Umbilical cord (tissue), 2 donors: ENCODE measurements around the gene TLX1. TPM values are rescaled to one million over a fixed set of nuclear protein-coding genes. Genes with fewer than 3 reads are reported as not detected.
"Not testable (repeated sequence)": the region's sequence is repeated elsewhere in the genome, so short reads cannot be mapped to it uniquely, and the experiment has no call there.

Experiments used
- DNase-seq: peaks from one replicate; pipeline ENCODE4 v3.0.0-alpha.2; 2015; ENCODE audit warnings: low spot score
- total RNA-seq: library from RNA; depleted of rRNA; stranded (reverse); fragments of >200 nt; gene quantifications from one replicate; pipeline ENCODE4 v1.2.3, GENCODE V29; 2014; ENCODE audit warnings: low replicate concordance; ENCODE audit not compliant: insufficient read depth

TLX1 gene
- total RNA-seq, 1 donor from 2014 or later: 3.4 TPM

GRCh38 chr10:101146392-101147251 lies 15.5 kb downstream of the TLX1 start:
- DNase-seq: no peak

GRCh38 chr10:101151395-101151794 lies 20.3 kb downstream of the TLX1 start:
- no peak for DNase-seq

- DNase-seq: no peak
These were observed 21.2 kb downstream of the TLX1 start for GRCh38 chr10:101152316-101152715.

GRCh38 chr10:101154506-101154905 lies 23.4 kb downstream of the TLX1 start:
- DNase-seq: not testable (repeated sequence)

- no peak for DNase-seq
These were observed 24.8 kb downstream of the TLX1 start for GRCh38 chr10:101155896-101156295.

- DNase-seq: no peak
These were observed 26.8 kb downstream of the TLX1 start for GRCh38 chr10:101157756-101158458.

GRCh38 chr10:101158459-101159058 lies 27.5 kb downstream of the TLX1 start:
- no peak for DNase-seq

GRCh38 chr10:101161494-101162299 lies 30.6 kb downstream of the TLX1 start:
- DNase-seq: peak; percentile 65

GRCh38 chr10:101162677-101163076 lies 31.6 kb downstream of the TLX1 start:
- no peak for DNase-seq

- DNase-seq: no peak
These were observed 32.9 kb downstream of the TLX1 start for GRCh38 chr10:101164020-101164419.

- no peak for DNase-seq
These were observed 34.6 kb downstream of the TLX1 start for GRCh38 chr10:101165736-101166135.

GRCh38 chr10:101166430-101166829 lies 35.3 kb downstream of the TLX1 start:
- DNase-seq: no peak

GRCh38 chr10:101172741-101173140 lies 41.6 kb downstream of the TLX1 start:
- DNase-seq: no peak

GRCh38 chr10:101174319-101174718 lies 43.2 kb downstream of the TLX1 start:
- no peak for DNase-seq

- no peak for DNase-seq
These were observed 45.5 kb downstream of the TLX1 start for GRCh38 chr10:101176577-101176976.

- DNase-seq: no peak
These were observed 51.8 kb downstream of the TLX1 start for GRCh38 chr10:101182936-101183335.

- DNase-seq: no peak
These were observed 52.5 kb downstream of the TLX1 start for GRCh38 chr10:101183458-101184183.
